ENCODE results near the gene SLC4A4. TPM values are rescaled to one million over a fixed set of nuclear protein-coding genes. Genes with fewer than 3 reads are reported as not detected.

SLC4A4 gene
- total and polyA plus RNA-seq, 2 of the 8 experiments (the other 6 are each of a cell fraction or from before 2014, with no cell fraction given): 0.67 to 2.8 TPM

GRCh38 chr4:71609651-71610050 is 270.8 kb downstream of the SLC4A4 start:
- Histone ChIP-seq H3K27me3 (replicated peaks in 1 of 4; ENCODE audit: control insufficient read depth in 3 of 4, extremely low read depth in 1 of 4, insufficient read depth in 3 of 4, low read length in 3 of 4) (no peaks in the 10 kb centered on the region), H3K9me3 (ENCODE audit: insufficient read depth in 2 of 2, low read depth in 1 of 2, low read length in 1 of 2) (peaks cover 0 to 7% of the 10 kb centered on the region in 2 experiments; a peak in 2 of 4 replicates), H2BK15ac (ENCODE audit: low read length) (no peak overlapping the region), H3K56ac (replicated peaks; ENCODE audit: insufficient read length, low read depth, low read length) (no peak overlapping the region), H3K14ac (ENCODE audit: insufficient read length) (no peak overlapping the region), H2BK20ac (ENCODE audit: low read length) (no peak overlapping the region), H3K79me1 (ENCODE audit: low read depth, low read length) (no peaks in the 10 kb centered on the region), H4K8ac (ENCODE audit: extremely low read depth, insufficient read depth, low read length) (no peak overlapping the region), H3K18ac (ENCODE audit: extremely low read depth, low read length) (no peak overlapping the region), H4K5ac (ENCODE audit: insufficient read length, low read depth, low read length) (no peak overlapping the region), H3K27ac (ENCODE audit: low read depth, low read length) (no peak overlapping the region), H3K4me3 (ENCODE audit: extremely low read depth in 1 of 4, insufficient read depth in 2 of 4, low read depth in 3 of 4, low read length in 4 of 4) (no peak overlapping the region), H3K23ac (ENCODE audit: insufficient read length) (no peak overlapping the region), H4K91ac (replicated peaks; ENCODE audit: insufficient read length, low read length) (no peak overlapping the region), H3K4ac (replicated peaks; ENCODE audit: insufficient read length, low read depth, low read length) (no peak overlapping the region), H3K36me3 (ENCODE audit: control insufficient read depth in 2 of 4, insufficient read depth in 4 of 4, low read length in 3 of 4) (no peaks in the 10 kb centered on the region), H3K4me1 (replicated peaks in 1 of 4; ENCODE audit: control insufficient read depth in 3 of 4, insufficient read depth in 4 of 4, low read length in 3 of 4) (no peaks in the 10 kb centered on the region), H3K4me2 (ENCODE audit: insufficient read depth in 1 of 2, low read depth in 2 of 2, low read length in 2 of 2) (no peak overlapping the region), H3K23me2 (ENCODE audit: low read depth, low read length) (no peaks in the 10 kb centered on the region; the same call in 1 of the 2 replicates), H2AK5ac (ENCODE audit: low read depth, low read length) (no peak overlapping the region), H2BK12ac (ENCODE audit: low read depth, low read length) (no peak overlapping the region), H2AFZ (ENCODE audit: low read length) (no peak overlapping the region), H3K9ac (replicated peaks in 1 of 4; ENCODE audit: extremely low read depth in 1 of 4, low read depth in 3 of 4, low read length in 3 of 4) (no peak overlapping the region), H2BK120ac (replicated peaks; ENCODE audit: low read depth, low read length) (no peak overlapping the region), H2BK5ac (ENCODE audit: low read depth, low read length) (no peak overlapping the region), H3K79me2 (ENCODE audit: control insufficient read depth in 1 of 2, insufficient read depth in 2 of 2, low read length in 2 of 2) (no peaks in the 10 kb centered on the region), H4K20me1 (replicated peaks in 1 of 2; ENCODE audit: control insufficient read depth in 1 of 2, insufficient read depth in 2 of 2, low read length in 2 of 2) (no peaks in the 10 kb centered on the region)
- no peak for TF ChIP-seq GTF2F1 (IDR thresholded peaks at IDR 0.05; ENCODE audit: borderline replicate concordance, low read depth, low read length)
- TF ChIP-seq, protein P1, sequence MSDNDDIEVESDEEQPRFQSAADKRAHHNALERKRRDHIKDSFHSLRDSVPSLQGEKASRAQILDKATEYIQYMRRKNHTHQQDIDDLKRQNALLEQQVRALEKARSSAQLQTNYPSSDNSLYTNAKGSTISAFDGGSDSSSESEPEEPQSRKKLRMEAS (IDR thresholded peaks at IDR 0.05): no peak
- TF ChIP-seq FOSL1 (IDR thresholded peaks at IDR 0.05; ENCODE audit: insufficient read depth, low read depth, low read length): no peak
- no peak for TF ChIP-seq RFX5 (IDR thresholded peaks at IDR 0.05; ENCODE audit: borderline replicate concordance, low read depth, low read length)
- ChIA-PET CTCF (ENCODE audit: partially characterized antibody) (no interaction called here), POLR2A (ENCODE audit: partially characterized antibody) (no interaction called here)
- no peak for DNase-seq (ENCODE audit: low read depth in 1 of 2, low spot score in 2 of 2)
- FAIRE-seq: no peak

Measured in H1 (cell line).